HG02852 (cell line): ENCODE measurements around the gene VKORC1.
"Not testable (repeated sequence)": the region's sequence is repeated elsewhere in the genome, so short reads cannot be mapped to it uniquely, and the experiment has no call there.

Experiments used
- ATAC-seq: cut with Tn5 transposase; IDR thresholded peaks from one replicate; pipeline ENCODE4 v1.9.1; 2021; ENCODE audit warnings: mild to moderate bottlenecking, moderate library complexity; ENCODE audit not compliant: unreplicated experiment

VKORC1 gene

GRCh38 chr16:31094424-31095120, at the start of gene VKORC1:
VKORC1 (minus strand) TSS chr16:31094797; CDS start chr16:31094729, 68 bp downstream.
- peak; percentile 83 for ATAC-seq

- ATAC-seq = no peak
Measured at GRCh38 chr16:31143694-31144148, 49.1 kb upstream of the VKORC1 start.

DNA sequence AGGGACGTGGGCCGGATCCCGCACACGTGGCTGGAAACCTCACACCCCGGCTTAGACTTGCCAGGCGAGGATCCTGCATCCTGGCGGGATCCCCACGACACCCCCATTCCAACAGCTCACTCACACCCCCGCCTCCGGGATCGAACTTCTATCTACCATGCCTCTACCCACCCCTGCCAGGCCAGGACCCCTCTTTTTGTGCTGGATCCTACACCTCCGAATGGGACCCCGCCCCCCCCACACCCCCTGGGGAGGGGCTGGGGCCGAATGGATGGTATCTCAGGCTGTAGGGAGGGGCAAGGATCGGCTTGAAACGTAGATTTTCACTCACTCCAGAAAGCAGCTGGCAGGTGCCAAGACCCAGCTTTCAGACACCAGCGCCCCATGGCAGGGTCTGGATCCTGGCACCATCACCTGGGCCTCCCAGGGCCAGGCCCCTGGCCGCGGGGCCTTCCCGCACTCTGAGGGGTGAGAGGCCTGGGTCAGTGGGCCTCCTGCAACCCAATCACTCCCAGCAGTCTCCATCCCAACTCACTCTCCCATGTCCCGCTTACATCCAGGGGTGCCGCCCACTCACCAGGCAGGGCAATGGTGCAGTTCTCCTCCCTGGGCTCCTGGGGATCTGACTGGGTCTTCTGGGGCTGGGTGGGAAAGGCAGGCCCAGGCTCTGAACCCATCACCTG, 48.6 kb upstream of the VKORC1 start:
- no peak for ATAC-seq

GRCh38 chr16:31142109-31143010, 47.8 kb upstream of the VKORC1 start:
- peak; percentile 85 for ATAC-seq

- peak; percentile 10 for ATAC-seq
Measured at GRCh38 chr16:31141489-31142108, 47.0 kb upstream of the VKORC1 start.

DNA sequence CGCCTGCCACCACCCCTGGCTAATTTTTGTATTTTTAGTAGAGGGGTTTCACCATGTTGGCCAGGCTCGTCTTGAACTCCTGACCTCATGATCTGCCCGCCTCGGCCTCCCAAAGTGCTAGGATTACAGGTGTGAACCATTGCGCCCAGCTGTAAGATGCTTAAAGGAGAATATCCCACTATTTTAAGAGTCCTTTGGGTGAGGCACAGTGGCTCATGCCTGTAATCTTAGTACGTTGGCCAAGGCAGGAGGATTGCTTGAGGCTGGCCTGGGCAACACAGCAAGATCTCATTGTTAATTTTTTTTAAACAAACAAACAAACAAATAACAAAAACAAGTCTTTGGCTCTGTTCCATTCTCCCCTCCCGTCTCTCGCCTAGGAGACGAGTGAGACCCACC, 46.5 kb upstream of the VKORC1 start:
- not testable (repeated sequence) for ATAC-seq

- no peak for ATAC-seq
Measured at GRCh38 chr16:31138621-31139578, 44.3 kb upstream of the VKORC1 start.

- ATAC-seq = not testable (repeated sequence)
Measured at GRCh38 chr16:31136822-31137499, 42.4 kb upstream of the VKORC1 start.

DNA sequence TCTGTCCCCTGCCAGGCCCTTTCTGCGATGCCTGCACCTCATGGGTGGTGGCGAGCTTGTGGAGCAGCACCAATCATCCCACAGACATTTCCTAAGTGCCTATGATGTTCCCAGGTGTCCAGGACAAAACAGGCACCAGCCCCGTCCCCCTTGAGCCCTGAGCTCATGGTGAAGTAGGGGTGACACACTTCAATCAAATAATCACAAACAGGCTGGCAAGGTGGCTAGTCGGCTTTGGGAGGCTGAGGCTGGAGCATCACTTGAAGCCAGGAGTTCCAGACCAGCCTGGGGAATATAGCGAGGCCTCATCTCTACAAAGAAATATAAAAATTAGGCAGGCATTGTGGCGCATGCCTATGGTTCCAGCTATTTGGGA, 41.7 kb upstream of the VKORC1 start:
- no peak for ATAC-seq

- ATAC-seq = no peak
Measured at GRCh38 chr16:31135535-31136286, 41.1 kb upstream of the VKORC1 start, which contains the start of gene PRSS8. PRSS8 (minus strand) TSS chr16:31135727; CDS start chr16:31135498, 229 bp downstream.

GRCh38 chr16:31134625-31135534, 40.3 kb upstream of the VKORC1 start:
- no peak for ATAC-seq

- ATAC-seq = no peak
Measured at GRCh38 chr16:31134091-31134571, 39.5 kb upstream of the VKORC1 start.

DNA sequence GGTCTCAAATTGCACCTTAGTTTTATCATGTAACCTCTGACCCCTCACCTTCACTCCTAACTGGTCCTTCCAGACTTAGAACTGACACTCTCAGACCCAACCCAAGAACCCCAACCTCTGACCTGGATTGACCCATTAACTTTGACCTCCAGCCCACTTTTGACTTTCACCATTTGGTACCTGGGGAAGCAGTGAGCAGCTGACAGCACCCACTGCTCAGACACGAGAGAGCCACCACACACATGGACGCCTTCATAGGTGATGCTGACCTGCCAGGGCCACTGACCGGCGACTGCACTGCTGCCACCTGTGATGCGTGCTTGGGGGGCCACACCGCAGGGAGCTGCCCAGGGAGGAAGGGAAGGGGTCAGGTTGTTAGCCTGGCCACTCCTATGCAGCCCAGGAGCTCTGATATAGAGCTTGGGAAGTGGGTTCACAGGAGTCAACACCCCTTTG, 38.5 kb upstream of the VKORC1 start:
- ATAC-seq = no peak

DNA sequence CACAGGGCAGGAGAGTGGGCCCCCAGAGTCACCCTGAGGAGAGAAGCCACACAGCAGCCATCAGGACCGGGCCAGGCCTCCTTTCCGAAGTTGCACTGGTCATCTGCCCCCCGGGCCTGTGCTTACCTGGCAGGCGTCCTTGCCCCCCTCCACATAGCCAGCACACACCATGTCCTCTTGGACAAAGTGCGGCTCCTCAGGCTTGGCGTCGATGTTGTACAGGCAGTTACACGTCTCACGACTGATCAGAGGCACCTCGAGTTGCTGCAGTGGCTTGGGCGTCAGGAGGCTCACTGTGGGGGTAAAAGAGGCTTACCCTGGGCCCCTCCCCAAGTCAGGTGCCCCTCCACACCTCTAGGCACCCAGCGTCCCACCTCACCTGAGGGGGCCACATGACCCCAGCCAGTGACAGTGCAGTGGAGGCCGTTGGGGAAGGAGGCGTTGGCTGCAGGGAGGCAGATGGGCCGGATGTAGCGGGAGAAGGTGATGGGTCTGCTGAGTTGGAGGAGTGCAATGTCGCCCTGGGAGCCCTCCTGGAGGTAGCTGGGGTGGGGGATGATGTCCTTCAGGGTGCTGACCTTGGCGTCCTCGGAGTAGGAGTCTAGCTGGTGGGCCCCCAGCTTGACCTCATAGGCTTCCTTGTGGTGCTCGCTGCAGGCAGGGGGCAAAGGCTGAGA, 37.8 kb upstream of the VKORC1 start:
- ATAC-seq = no peak

GRCh38 chr16:31131841-31132271, 37.3 kb upstream of the VKORC1 start:
- no peak for ATAC-seq

GRCh38 chr16:31131416-31131815, 36.8 kb upstream of the VKORC1 start:
- no peak for ATAC-seq
